Kidney epithelial cell (primary cell): ENCODE results near the gene RTEL1. TPM values are rescaled to one million over a fixed set of nuclear protein-coding genes. Genes with fewer than 3 reads are reported as not detected.

ENCODE experiments used
- DNase-seq: peaks from one replicate; pipeline ENCODE4 v3.0.0-alpha.2; 2010; ENCODE audit warnings: low read depth
- H3K27me3 ChIP-seq: 2 replicates; pipeline ENCODE4 v1.6.0; 2011; ENCODE audit warnings: low read length; ENCODE audit not compliant: control insufficient read depth, insufficient read depth
- H3K36me3 ChIP-seq: 2 replicates; pipeline ENCODE4 v1.5.1; 2011; ENCODE audit warnings: low read length; ENCODE audit not compliant: control insufficient read depth, insufficient read depth
- H3K4me3 ChIP-seq: 2 replicates; pipeline ENCODE4 v1.5.1; 2011; ENCODE audit warnings: low read depth, mild to moderate bottlenecking, control low read depth, low read length
- total RNA-seq: library from RNA; depleted of rRNA; stranded (reverse); fragments of >200 nt; gene quantifications from 2 replicates; pipeline ENCODE4 v1.2.3, GENCODE V29; 2015
- TF ChIP-seq, protein P1 (sequence below): IDR thresholded peaks from 2 replicates; pipeline ENCODE4 v1.5.1; 2011; ENCODE audit warnings: mild to moderate bottlenecking, moderate library complexity, low read length, control low read depth, inconsistent platforms; ENCODE audit not compliant: insufficient read depth, poor library complexity, severe bottlenecking

The RTEL1 gene
- total RNA-seq, 1 donor from 2014 or later = 30.7 TPM

DNA sequence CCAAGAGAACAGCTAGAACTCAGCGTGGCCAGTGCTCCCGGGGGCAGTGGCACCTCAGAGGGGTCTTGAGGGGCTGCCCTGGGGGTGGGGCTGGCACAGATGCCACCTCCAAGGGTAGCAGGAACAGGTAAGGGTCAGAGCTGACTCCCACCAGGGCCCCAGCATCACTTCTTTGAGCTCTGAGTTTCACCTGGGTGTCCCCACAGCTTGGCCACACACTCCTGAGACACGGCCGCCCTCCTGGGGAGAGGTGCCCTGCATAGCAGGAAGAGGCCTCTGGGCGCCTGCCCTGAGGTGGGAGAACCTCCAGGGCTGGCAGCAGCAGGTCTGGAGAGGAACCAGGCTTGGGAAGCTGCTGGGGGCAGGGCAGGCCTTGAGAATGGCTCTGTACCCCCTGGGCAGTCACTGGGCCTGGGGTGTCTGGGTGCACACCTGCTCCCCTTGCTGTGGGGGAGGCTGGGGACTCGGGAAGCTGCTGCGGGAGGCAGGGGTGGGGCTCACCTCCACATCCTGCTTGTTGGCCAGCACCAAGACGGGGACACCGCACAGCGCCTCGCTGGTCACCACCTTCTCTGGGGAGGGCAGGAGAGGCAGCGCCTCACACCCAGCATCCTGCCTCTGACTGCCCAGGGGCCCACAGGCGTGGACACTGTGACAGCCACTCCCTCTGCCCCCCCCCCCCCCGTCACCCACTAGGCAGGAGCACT is 43.4 kb downstream of the RTEL1 start:
- no peaks in the 10 kb centered on the region for H3K27me3 ChIP-seq
- DNase-seq = no peak
- H3K36me3 ChIP-seq = peaks cover 1% of the 10 kb centered on the region
- TF ChIP-seq, protein P1, sequence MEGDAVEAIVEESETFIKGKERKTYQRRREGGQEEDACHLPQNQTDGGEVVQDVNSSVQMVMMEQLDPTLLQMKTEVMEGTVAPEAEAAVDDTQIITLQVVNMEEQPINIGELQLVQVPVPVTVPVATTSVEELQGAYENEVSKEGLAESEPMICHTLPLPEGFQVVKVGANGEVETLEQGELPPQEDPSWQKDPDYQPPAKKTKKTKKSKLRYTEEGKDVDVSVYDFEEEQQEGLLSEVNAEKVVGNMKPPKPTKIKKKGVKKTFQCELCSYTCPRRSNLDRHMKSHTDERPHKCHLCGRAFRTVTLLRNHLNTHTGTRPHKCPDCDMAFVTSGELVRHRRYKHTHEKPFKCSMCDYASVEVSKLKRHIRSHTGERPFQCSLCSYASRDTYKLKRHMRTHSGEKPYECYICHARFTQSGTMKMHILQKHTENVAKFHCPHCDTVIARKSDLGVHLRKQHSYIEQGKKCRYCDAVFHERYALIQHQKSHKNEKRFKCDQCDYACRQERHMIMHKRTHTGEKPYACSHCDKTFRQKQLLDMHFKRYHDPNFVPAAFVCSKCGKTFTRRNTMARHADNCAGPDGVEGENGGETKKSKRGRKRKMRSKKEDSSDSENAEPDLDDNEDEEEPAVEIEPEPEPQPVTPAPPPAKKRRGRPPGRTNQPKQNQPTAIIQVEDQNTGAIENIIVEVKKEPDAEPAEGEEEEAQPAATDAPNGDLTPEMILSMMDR = no peak
- no peak overlapping the region for H3K4me3 ChIP-seq

DNA sequence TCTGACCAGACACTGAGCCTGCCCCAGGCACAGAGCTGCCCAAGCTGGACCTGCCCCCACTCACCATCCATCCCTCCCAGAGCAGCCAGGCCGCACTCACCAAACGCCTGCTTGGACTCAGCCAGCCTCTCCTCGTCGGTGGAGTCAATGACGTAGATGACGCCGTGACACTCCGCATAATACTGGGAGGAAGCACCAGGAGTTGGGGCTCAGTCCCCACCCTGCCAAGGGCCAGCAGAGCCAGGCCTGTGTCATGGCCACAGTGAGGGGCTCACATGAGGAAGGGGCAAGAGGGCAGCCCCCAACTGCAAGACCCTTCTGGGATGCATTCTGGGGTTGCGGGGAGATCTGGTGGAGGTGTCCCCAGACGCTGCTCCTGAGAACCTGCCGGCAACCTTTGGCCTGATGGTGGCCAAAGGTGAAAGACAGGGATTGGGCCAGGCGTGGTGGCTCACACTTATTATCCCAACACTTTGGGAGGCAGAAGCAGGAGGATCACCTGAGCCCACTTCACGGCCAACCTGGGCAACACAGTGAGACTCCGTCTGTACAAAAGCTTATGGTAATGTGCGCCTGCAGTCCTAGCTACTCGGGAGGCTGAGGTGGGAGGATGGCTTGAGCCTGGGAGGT is 44.0 kb downstream of the RTEL1 start:
- Histone ChIP-seq H3K27me3 (no peaks in the 10 kb centered on the region), H3K4me3 (no peak overlapping the region), H3K36me3 (peaks cover 1% of the 10 kb centered on the region)
- TF ChIP-seq, protein P1 = no peak
- no peak for DNase-seq

- peaks cover 1% of the 10 kb centered on the region for H3K36me3 ChIP-seq
- H3K27me3 ChIP-seq = no peaks in the 10 kb centered on the region
- no peak for DNase-seq
- H3K4me3 ChIP-seq = no peak overlapping the region
- TF ChIP-seq, protein P1 = no peak
Observed at GRCh38 chr20:63702751-63703470, 44.8 kb downstream of the RTEL1 start.

DNA sequence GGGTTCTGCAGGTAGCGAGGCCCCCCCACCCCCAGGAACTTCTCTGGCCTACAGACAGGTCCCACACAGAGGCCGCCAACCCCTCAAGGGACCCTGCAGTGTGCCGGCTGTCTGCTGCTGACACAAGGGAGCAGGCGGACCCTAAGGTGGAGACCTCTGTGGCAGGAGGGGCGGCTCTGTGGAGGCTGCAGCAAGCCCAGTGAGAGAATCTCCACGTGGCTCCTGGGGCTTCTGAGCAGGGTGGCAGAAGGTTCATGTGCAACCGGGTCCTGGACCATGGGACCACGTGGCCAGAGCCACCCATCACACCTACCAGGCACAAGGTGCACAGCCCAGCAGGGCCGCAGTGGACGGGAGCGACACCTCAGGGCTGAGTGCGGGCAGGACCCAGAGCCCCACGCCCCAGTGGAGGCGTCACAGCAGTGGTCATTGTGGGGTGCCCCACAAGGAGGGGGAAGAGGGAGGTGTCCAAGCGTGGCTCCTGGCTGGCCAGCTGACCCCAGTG is 45.4 kb downstream of the RTEL1 start:
- TF ChIP-seq, protein P1 = no peak
- DNase-seq = no peak
- H3K36me3 ChIP-seq = peaks cover 1% of the 10 kb centered on the region
- no peaks in the 10 kb centered on the region for H3K27me3 ChIP-seq
- H3K4me3 ChIP-seq = no peak overlapping the region

GRCh38 chr20:63703976-63704748 is 46.0 kb downstream of the RTEL1 start:
- DNase-seq = no peak
- Histone ChIP-seq H3K36me3 (peaks cover 1% of the 10 kb centered on the region), H3K4me3 (no peak overlapping the region), H3K27me3 (no peaks in the 10 kb centered on the region)
- TF ChIP-seq, protein P1 = no peak
